ENCODE results near the gene CCDC197.

Gene CCDC197

DNA sequence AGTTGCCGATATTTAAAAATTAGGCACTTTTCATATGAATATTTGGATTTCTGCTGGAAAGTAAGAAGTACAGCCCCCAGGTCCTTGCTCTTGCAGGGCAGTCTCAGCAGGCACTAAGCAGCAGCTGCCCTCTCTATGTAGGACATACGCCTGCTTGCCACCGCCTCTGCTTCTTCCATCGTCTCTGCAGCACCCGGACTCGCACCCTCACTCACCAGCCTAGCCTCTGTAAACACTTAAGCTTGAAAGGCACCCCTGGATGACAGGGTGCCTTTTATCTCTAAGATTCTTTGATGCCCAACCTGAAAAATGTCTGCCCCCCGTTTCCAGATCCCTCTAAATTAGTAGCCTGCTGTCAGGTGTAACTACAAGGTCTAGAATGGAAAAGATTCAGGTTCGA lies 48.0 kb downstream of the CCDC197 start:
- in situ Hi-C loops (cut with MboI; ENCODE audit: low sequenced_read_pairs), result no loop called here
- H3K4me3 ChIP-seq, result no peak overlapping the region
- no peaks in the 10 kb centered on the region for H3K27me3 ChIP-seq (ENCODE audit: low read depth)
- peaks cover 46% of the 10 kb centered on the region for H3K36me3 ChIP-seq (replicated peaks)
- H3K4me1 ChIP-seq, result peaks cover 13% of the 10 kb centered on the region
- no peaks in the 10 kb centered on the region for H3K9me3 ChIP-seq
- no peak for DNase-seq (ENCODE audit: low spot score in 2 of 2)

DNA sequence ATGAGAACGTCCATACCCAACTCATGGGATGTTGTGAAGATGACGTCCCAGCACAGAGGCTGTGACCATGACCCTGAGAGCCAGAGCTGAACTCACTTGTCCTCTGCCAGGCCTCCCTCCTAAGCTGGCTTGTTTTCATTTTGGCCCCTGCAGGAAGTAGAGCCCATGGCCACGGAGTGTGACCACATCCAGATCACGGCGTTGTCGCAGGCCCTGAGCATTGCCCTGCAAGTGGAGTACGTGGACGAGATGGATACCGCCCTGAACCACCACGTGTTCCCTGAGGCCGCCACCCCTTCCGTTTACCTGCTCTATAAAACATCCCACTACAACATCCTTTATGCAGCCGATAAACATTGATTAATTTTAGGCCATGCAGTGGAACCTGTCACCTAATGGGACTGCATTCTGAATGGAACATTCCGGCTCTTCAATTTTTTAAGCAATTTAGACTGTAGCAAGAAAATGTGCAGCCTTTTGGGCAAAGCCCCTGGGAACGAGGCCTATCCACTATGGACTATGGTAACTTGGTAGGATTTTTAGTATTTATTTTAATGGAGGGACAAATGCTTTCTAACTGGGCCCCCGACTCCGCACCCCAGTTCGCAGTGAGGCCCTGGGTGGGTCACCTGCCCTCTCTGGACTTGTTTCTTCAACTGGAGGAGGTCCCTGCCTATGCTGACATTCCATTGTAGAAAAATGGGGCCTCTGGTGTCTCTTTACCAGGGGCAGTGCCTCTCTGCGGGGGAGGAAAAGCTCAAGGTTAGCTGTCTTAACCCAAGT lies 48.7 kb downstream of the CCDC197 start:
- Histone ChIP-seq H3K4me1 (peaks cover 13% of the 10 kb centered on the region), H3K9me3 (no peaks in the 10 kb centered on the region), H3K27me3 (ENCODE audit: low read depth) (no peaks in the 10 kb centered on the region), H3K36me3 (replicated peaks) (peaks cover 52% of the 10 kb centered on the region), H3K4me3 (no peak overlapping the region)
- in situ Hi-C loops (cut with MboI; ENCODE audit: low sequenced_read_pairs), result no loop called here
- DNase-seq (ENCODE audit: low spot score in 2 of 2), result no peak

DNA sequence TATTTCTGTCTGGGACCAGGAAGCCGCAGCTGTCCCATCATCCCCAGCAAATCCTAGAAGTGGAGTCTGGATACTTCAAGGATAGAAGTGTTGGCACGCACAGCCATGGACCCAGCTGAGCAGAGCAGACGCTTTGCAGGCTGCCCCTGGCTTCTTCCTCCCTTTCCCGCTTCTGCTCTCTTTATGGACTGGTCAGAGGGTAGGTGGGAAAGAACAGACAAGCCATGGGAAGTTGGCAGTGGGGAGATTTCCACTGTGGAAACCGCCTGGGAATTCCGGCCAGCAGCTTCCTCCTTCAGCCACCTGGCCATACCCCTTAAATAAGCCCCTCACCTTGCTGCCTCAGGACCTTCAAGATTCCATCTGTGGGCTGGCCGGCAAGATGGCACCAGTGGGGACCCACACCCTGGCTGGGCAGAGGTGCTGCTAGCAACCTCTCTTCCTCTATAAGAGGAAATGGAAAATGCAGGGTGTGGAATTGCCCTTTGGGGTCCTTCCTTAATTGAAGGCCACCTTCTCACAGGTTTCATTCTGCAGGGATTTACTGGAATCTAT lies 49.7 kb downstream of the CCDC197 start:
- H3K27me3 ChIP-seq (ENCODE audit: low read depth), result no peaks in the 10 kb centered on the region
- in situ Hi-C loops (cut with MboI; ENCODE audit: low sequenced_read_pairs), result no loop called here
- H3K9me3 ChIP-seq, result no peaks in the 10 kb centered on the region
- H3K4me1 ChIP-seq, result peaks cover 13% of the 10 kb centered on the region
- DNase-seq (ENCODE audit: low spot score in 2 of 2), result no peak
- peaks cover 63% of the 10 kb centered on the region for H3K36me3 ChIP-seq (replicated peaks)
- no peak overlapping the region for H3K4me3 ChIP-seq

DNA sequence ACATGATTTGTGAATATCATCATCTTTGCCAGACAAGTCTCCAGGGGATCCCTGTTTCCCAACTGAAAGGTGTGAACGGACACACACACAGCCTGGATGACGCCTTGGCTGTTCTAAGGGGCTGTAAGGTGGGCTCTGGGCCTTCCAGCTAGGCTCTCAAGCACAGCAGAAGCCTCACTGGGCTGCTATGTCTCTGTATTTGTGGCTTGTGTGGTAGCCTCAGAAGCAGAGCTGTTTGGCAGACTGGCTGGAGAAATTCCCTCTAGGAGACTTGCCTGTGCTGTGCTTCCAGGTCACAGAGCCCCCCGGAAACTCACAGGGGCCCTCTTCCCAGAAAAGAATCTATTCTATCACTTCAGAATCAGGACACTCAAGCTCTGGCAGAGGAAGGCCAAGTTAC lies 50.5 kb downstream of the CCDC197 start:
- Histone ChIP-seq H3K27me3 (ENCODE audit: low read depth) (no peaks in the 10 kb centered on the region), H3K9me3 (no peaks in the 10 kb centered on the region), H3K36me3 (replicated peaks) (peaks cover 71% of the 10 kb centered on the region), H3K4me3 (no peak overlapping the region), H3K4me1 (peaks cover 13% of the 10 kb centered on the region)
- in situ Hi-C loops (cut with MboI; ENCODE audit: low sequenced_read_pairs), result no loop called here
- DNase-seq (ENCODE audit: low spot score in 2 of 2), result no peak

DNA sequence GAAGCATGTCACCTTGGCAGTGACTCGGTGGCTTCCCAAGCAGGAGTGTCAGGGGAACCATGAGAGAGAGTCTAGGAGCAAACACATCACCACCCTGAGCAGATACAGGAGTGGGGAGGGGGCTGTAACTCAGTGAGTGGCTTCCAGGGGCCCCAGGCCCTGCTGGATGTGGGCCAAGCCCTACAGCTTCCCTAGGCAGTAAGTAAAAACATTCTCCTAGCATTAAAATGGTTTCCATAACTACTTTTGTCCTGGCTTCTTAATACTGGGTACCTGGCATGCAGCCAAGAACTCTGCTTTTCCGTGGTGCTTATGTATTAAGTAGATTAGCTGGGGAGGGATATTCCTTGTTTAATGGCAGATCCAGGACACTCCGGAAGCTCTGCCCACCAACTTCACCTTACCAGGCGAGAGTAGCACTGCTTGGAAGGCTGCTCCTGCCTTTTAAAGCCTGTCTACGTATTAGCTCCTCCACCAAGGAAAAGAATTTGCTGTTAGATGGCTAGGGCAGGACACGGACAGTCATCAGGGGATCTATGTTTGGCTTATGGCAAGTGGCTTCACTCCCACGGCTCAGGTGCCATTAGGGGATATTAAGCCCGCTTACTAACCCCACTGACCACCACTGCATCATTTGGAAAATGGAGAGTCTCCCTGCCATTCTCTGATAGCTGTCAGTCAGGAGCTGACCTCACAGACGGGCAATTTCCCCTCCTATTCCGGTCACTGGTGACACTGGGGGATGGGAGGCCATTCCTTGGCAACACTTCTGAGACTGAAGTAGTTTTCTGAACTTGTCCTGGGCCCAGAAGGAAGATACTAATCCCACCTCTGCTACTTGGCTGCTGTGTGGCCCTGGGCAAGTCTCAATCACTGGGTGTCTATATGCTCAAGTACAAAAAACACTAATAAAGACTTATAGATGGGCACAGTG lies 51.9 kb downstream of the CCDC197 start:
- Histone ChIP-seq H3K36me3 (replicated peaks) (peaks cover 76% of the 10 kb centered on the region), H3K4me3 (no peak overlapping the region), H3K27me3 (ENCODE audit: low read depth) (no peaks in the 10 kb centered on the region), H3K9me3 (no peaks in the 10 kb centered on the region), H3K4me1 (peaks cover 13% of the 10 kb centered on the region)
- in situ Hi-C loops (cut with MboI; ENCODE audit: low sequenced_read_pairs), result no loop called here
- DNase-seq (ENCODE audit: low spot score in 2 of 2), result peak; percentile 91 to 94

DNA sequence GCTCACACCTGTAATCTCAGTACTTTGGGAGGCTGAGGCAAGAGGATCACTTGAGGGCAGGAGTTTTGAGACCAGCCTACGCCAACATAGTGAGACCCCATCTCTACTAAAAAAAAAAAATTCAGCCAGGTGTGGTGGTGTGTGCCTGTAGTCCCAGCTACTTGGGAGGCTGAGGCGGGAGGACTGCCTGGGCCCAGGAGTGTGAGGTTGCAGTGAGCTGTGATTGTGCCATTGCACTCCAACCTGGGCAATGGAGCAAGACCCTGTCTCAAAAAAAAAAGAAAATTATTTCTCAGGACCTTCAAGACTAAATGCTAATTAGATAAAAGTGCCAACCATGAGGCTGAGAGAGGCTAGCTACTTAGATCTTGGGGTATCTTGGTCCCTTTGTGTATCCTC lies 52.5 kb downstream of the CCDC197 start:
- Histone ChIP-seq H3K4me3 (no peak overlapping the region), H3K36me3 (replicated peaks) (peaks cover 83% of the 10 kb centered on the region), H3K27me3 (ENCODE audit: low read depth) (no peaks in the 10 kb centered on the region), H3K9me3 (no peaks in the 10 kb centered on the region), H3K4me1 (peaks cover 13% of the 10 kb centered on the region)
- no peak for DNase-seq (ENCODE audit: low spot score in 2 of 2)
- in situ Hi-C loops (cut with MboI; ENCODE audit: low sequenced_read_pairs), result no loop called here

DNA sequence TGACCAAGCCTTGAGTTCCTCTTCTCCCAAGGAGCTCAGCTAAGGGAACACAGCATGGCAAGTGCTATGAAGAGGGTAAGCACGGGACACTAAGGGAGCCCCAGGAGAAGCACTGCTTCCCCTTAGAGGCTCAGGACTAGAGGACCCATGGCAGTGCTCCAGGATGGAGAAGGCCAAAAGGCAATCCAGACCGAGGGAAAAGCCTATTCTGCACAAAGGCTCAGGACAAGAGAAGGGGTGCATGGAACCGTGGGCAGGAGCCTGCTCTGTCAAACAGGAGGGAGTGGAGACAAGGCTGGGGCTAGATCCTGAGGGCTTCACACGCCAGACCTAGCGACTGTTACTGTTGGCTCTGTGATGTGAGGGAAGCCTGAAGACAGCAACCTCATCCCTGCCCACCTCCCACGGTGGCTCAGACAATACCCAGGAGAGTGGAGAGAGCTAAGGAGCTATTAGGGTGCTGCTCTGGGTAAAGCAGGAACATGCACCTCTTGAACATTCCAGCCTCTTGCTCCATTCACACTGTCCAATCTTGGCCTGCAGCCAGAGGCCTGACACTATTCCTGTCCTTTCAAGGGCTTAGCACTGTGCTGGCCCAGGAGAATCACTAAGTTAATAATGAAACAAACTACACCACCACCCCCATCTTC lies 53.3 kb downstream of the CCDC197 start:
- Histone ChIP-seq H3K9me3 (no peaks in the 10 kb centered on the region), H3K36me3 (replicated peaks) (peaks cover 84% of the 10 kb centered on the region), H3K4me3 (no peak overlapping the region), H3K4me1 (peaks cover 13% of the 10 kb centered on the region), H3K27me3 (ENCODE audit: low read depth) (no peaks in the 10 kb centered on the region)
- in situ Hi-C loops (cut with MboI; ENCODE audit: low sequenced_read_pairs), result no loop called here
- DNase-seq (ENCODE audit: low spot score in 2 of 2), result no peak

DNA sequence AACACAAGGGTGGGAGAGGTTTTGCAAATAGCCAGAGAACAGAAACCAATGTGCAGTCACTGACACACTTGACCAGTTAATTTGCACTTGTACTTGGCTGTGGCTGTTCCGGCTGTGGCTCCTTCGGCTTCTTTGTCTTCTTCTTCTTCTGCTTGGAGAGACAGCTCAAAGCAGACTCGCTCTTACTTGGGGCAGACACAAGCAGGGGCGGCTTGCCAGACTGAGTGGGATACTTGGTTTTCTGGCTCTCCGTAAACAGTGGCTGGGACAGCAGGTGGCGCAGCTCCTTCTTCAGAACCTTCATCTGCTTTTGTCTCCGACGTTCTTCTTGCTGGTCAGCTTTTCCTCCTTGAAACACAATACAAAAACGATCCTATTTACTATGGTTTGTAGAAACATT lies 54.0 kb downstream of the CCDC197 start:
- Histone ChIP-seq H3K9me3 (no peaks in the 10 kb centered on the region), H3K36me3 (replicated peaks) (peaks cover 88% of the 10 kb centered on the region), H3K4me3 (no peak overlapping the region), H3K27me3 (ENCODE audit: low read depth) (no peaks in the 10 kb centered on the region), H3K4me1 (peaks cover 13% of the 10 kb centered on the region)
- in situ Hi-C loops (cut with MboI; ENCODE audit: low sequenced_read_pairs), result no loop called here
- DNase-seq (ENCODE audit: low spot score in 2 of 2), result peak in 1 of 2 experiments; percentile 46

DNA sequence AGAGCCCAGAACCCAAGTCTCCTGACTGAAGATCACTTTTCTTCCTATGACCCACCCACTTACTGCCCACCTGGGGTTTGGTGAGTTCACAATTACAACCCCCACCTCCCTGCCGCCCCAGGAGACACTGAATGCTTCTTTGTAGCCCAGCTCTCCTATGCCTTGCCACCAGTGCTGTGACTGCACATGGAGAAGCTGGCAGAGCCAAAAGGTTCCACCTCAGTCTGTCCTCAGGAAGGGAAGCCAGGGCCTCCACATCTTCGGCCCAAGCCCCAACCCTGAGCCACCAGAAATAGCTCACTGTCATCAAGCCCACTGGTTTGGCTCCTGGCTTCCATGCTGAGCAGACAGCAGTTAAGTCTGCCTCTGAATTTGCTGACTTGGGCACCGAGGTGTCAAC lies 54.7 kb downstream of the CCDC197 start:
- Histone ChIP-seq H3K4me3 (no peak overlapping the region), H3K9me3 (no peaks in the 10 kb centered on the region), H3K27me3 (ENCODE audit: low read depth) (no peaks in the 10 kb centered on the region), H3K4me1 (peaks cover 13% of the 10 kb centered on the region), H3K36me3 (replicated peaks) (peaks cover 91% of the 10 kb centered on the region)
- DNase-seq (ENCODE audit: low spot score in 2 of 2), result no peak
- in situ Hi-C loops (cut with MboI; ENCODE audit: low sequenced_read_pairs), result no loop called here

DNA sequence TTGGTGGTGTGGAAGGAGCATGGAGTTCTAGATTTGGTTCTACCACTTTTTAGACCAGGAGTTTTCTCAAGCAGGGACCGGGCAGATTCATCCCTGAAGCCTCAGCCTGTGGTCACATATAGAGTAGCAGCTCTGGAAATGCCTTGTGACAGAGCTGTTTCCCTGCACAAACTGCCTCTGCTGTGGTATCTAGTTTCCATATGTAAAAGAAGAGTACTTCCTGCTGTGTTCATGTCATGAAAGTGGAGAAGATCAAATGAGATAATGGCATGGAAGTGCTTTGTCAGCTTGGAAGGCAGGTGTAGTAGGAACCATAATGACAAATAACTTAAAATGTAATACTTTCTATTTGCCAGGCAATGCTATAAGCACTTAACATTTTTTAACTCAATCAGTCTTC lies 55.1 kb downstream of the CCDC197 start:
- peaks cover 13% of the 10 kb centered on the region for H3K4me1 ChIP-seq
- in situ Hi-C loops (cut with MboI; ENCODE audit: low sequenced_read_pairs), result no loop called here
- peaks cover 91% of the 10 kb centered on the region for H3K36me3 ChIP-seq (replicated peaks)
- no peaks in the 10 kb centered on the region for H3K27me3 ChIP-seq (ENCODE audit: low read depth)
- H3K9me3 ChIP-seq, result no peaks in the 10 kb centered on the region
- H3K4me3 ChIP-seq, result no peak overlapping the region
- DNase-seq (ENCODE audit: low spot score in 2 of 2), result no peak

DNA sequence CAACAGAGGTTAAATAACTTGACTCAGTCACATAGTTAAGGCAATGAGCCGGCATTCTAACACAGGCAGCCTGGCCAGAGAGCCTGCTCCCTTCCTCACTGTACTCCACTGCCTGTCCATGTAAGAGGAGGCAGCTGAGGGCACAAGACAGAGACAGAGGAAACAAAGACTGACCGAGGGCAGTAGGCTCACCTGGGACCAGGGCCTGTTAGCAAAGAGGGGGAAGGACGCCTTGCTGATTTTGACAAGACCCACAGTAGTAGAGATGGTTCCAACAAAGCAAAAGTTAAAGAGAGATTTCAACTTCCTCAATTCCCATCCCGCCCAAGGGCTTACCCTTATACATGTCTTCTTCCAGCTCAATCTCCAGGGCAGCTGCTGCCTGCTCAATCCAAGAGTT lies 55.6 kb downstream of the CCDC197 start:
- in situ Hi-C loops (cut with MboI; ENCODE audit: low sequenced_read_pairs), result no loop called here
- H3K27me3 ChIP-seq (ENCODE audit: low read depth), result no peaks in the 10 kb centered on the region

DNA sequence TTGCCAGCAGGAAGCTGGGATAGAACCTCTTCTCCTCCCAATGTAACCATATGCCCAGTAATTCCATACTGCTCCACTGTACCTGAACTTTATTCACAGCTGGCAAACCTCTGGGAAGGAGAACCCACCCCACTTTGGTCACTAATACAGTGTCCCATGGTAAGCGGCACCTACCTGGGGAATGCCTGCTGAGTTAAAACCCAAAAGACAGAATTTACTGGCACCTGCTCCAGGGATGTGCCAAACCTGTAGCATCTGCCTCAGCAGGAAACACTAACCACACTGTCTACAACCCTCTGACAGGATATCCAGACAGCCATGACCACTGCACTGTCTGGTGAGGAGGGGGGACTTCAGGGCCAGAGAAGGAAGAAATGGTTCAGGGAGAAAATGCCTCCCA lies 57.3 kb downstream of the CCDC197 start:
- in situ Hi-C loops (cut with MboI; ENCODE audit: low sequenced_read_pairs), result no loop called here
- H3K36me3 ChIP-seq (replicated peaks), result peaks cover 94% of the 10 kb centered on the region

More for the DNA sequence above, 55.6 kb downstream of the CCDC197 start:
- H3K4me1 ChIP-seq, result peaks cover 13% of the 10 kb centered on the region
- DNase-seq (ENCODE audit: low spot score in 2 of 2), result no peak
- peaks cover 91% of the 10 kb centered on the region for H3K36me3 ChIP-seq (replicated peaks)
- H3K4me3 ChIP-seq, result no peak overlapping the region
- H3K9me3 ChIP-seq, result no peaks in the 10 kb centered on the region

DNA sequence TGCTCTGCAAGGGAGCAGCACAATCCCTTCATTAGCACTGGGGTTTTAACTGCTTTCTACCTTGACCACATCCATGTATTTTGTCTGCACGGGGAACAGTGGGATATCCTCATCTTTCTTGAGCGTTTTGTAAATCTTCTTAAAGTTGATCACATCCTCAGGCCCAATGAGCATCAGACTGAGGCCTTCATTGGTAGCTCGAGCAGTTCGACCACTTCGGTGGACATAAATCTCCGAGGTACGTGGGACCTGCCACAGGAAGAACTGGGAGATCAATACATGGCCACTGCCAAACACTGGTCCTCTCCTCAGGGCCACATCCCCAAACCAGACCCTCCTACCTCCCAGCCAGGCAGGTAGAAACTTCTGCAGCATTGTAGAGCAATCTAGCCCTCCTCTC lies 57.8 kb downstream of the CCDC197 start:
- in situ Hi-C loops (cut with MboI; ENCODE audit: low sequenced_read_pairs), result no loop called here
- H3K4me3 ChIP-seq, result no peak overlapping the region
- no peaks in the 10 kb centered on the region for H3K4me1 ChIP-seq
- no peak for DNase-seq (ENCODE audit: low spot score in 2 of 2)
- no peaks in the 10 kb centered on the region for H3K27me3 ChIP-seq (ENCODE audit: low read depth)
- H3K9me3 ChIP-seq, result no peaks in the 10 kb centered on the region
- H3K36me3 ChIP-seq (replicated peaks), result peaks cover 94% of the 10 kb centered on the region

More for the DNA sequence above, 57.3 kb downstream of the CCDC197 start:
- H3K9me3 ChIP-seq, result no peaks in the 10 kb centered on the region
- H3K4me3 ChIP-seq, result no peak overlapping the region
- no peak for DNase-seq (ENCODE audit: low spot score in 2 of 2)
- H3K4me1 ChIP-seq, result peaks cover 1% of the 10 kb centered on the region
- H3K27me3 ChIP-seq (ENCODE audit: low read depth), result no peaks in the 10 kb centered on the region

Measured in HAP-1 (cell line).